GM12891 (cell line): ENCODE results near the gene THSD4.

Experiments used
- POLR2A ChIP-seq: IDR thresholded peaks from 2 replicates; pipeline ENCODE4 v1.6.1; 2011; ENCODE audit warnings: low read depth, low read length, control low read depth
- POLR2AphosphoS5 ChIP-seq: IDR thresholded peaks from 2 replicates; pipeline ENCODE4 v1.6.1; 2011; ENCODE audit warnings: low read depth, low read length, control low read depth
- TAF1 ChIP-seq: IDR thresholded peaks from 2 replicates; pipeline ENCODE4 v1.6.1; 2011; ENCODE audit warnings: low read depth, low read length, control low read depth

DNA sequence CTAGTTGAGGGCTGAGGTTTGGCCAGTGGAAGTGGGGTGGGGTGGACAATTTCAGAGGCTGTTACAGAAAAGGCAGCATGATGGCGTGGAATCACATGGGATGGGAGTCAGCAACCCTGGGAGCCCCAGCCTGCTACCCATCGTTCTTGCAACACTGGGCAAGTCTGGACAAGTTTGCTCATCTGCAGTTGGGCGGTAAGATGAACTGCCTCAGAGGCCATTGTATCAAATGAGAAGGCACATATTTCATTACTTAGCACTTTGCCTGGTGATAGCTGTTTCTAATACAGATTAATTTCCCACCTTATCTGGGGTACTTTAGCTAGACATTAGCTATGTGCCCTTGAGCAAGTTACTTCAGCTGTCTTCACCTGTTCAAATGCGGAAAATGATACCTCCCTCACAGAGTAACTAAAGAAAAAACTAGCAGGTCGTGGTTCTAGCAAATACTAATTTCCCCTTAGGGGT lies 248.9 kb downstream of the THSD4 start:
- TF ChIP-seq TAF1 (no peak), POLR2A (no peak), POLR2AphosphoS5 (no peak)
